Left ventricle myocardium inferior (tissue), 1 donor: ENCODE measurements around the gene SLFN5. TPM values are rescaled to one million over a fixed set of nuclear protein-coding genes. Genes with fewer than 3 reads are reported as not detected.
"Not testable (repeated sequence)": the region's sequence is repeated elsewhere in the genome, so short reads cannot be mapped to it uniquely, and the experiment has no call there.

ENCODE experiments used
- DNase-seq: peaks from one replicate; pipeline ENCODE4 v3.0.0-alpha.2; 2020
- H3K27ac ChIP-seq: fragments of 200-600 bp; replicated peaks from 2 replicates; pipeline ENCODE4 v1.8.0; 2021
- H3K27me3 ChIP-seq: fragments of 200-600 bp; 2 replicates; pipeline ENCODE4 v1.8.0; 2021; ENCODE audit warnings: low read depth
- H3K36me3 ChIP-seq: fragments of 200-600 bp; 2 replicates; pipeline ENCODE4 v1.8.0; 2021
- H3K4me1 ChIP-seq: fragments of 200-600 bp; 2 replicates; pipeline ENCODE4 v1.8.0; 2021
- H3K4me3 ChIP-seq: fragments of 200-600 bp; 2 replicates; pipeline ENCODE4 v1.8.0; 2021; ENCODE audit warnings: mild to moderate bottlenecking, moderate library complexity
- H3K9me3 ChIP-seq: fragments of 200-600 bp; replicated peaks from 2 replicates; pipeline ENCODE4 v1.8.0; 2021
- CTCF ChIP-seq: fragments of 200-600 bp; IDR thresholded peaks from 2 replicates; pipeline ENCODE4 v1.8.0; 2021; ENCODE audit warnings: antibody characterized with exemption, mild to moderate bottlenecking, borderline replicate concordance
- intact Hi-C: fragments of 100-400 bp; cut with micrococcal nuclease; formaldehyde crosslinking; loops from one replicate; pipeline ENCODE4 v1.11.0; 2022
- total RNA-seq: library from RNA; stranded (reverse); fragmentation: NEBNext Ultra II Directional; extraction: Animal tissue kit (Norgen Biotek cat#: 25700); gene quantifications from one replicate; pipeline ENCODE4 v1.2.1, GENCODE V29; 2021
- donor health status: DM: no; HTN: yes; CAD: no; lungs with severe emphysema.

The SLFN5 gene
- total RNA-seq, 1 donor from 2014 or later, result 8.6 TPM

- intact Hi-C loops, result no loop called here
- H3K4me1 ChIP-seq, result peaks cover 8% of the 10 kb centered on the region
- no peak for TF ChIP-seq CTCF
Observed at GRCh38 chr17:35222452-35222851, 20.4 kb upstream of the SLFN5 start.

GRCh38 chr17:35224436-35224835, 18.4 kb upstream of the SLFN5 start:
- Histone ChIP-seq H3K27ac (no peak overlapping the region), H3K9me3 (peaks cover 11% of the 10 kb centered on the region), H3K27me3 (peaks cover 4% of the 10 kb centered on the region), H3K36me3 (no peaks in the 10 kb centered on the region), H3K4me1 (peaks cover 6% of the 10 kb centered on the region), H3K4me3 (no peak overlapping the region)
- intact Hi-C loops, result no loop called here
- no peak for TF ChIP-seq CTCF
- no peak for DNase-seq

More at GRCh38 chr17:35222452-35222851, 20.4 kb upstream of the SLFN5 start:
- H3K4me3 ChIP-seq, result no peak overlapping the region
- DNase-seq, result no peak
- peaks cover 11% of the 10 kb centered on the region for H3K9me3 ChIP-seq
- H3K36me3 ChIP-seq, result no peaks in the 10 kb centered on the region
- no peak overlapping the region for H3K27ac ChIP-seq
- peaks cover 4% of the 10 kb centered on the region for H3K27me3 ChIP-seq

- intact Hi-C loops, result no loop called here
- H3K4me3 ChIP-seq, result no peak overlapping the region
- TF ChIP-seq CTCF, result no peak
Observed at GRCh38 chr17:35227546-35227945, 15.3 kb upstream of the SLFN5 start.

GRCh38 chr17:35229638-35230037, 13.2 kb upstream of the SLFN5 start:
- H3K27ac ChIP-seq, result no peak overlapping the region
- no peak overlapping the region for H3K4me3 ChIP-seq
- no peak for DNase-seq
- no peaks in the 10 kb centered on the region for H3K36me3 ChIP-seq
- H3K4me1 ChIP-seq, result no peaks in the 10 kb centered on the region
- H3K9me3 ChIP-seq, result no peaks in the 10 kb centered on the region
- no peaks in the 10 kb centered on the region for H3K27me3 ChIP-seq
- intact Hi-C loops, result no loop called here
- no peak for TF ChIP-seq CTCF

More at GRCh38 chr17:35227546-35227945, 15.3 kb upstream of the SLFN5 start:
- no peak overlapping the region for H3K27ac ChIP-seq
- no peaks in the 10 kb centered on the region for H3K36me3 ChIP-seq
- no peak for DNase-seq
- H3K27me3 ChIP-seq, result peaks cover 4% of the 10 kb centered on the region
- no peaks in the 10 kb centered on the region for H3K4me1 ChIP-seq
- H3K9me3 ChIP-seq, result peaks cover 4% of the 10 kb centered on the region

- H3K4me1 ChIP-seq, H3K27ac ChIP-seq, H3K4me3 ChIP-seq, DNase-seq, H3K9me3 ChIP-seq, H3K36me3 ChIP-seq, intact Hi-C loops, H3K27me3 ChIP-seq: not testable (repeated sequence)
Observed at GRCh38 chr17:35234315-35234714, 8.6 kb upstream of the SLFN5 start.

- no peak overlapping the region for H3K4me3 ChIP-seq
- H3K9me3 ChIP-seq, result no peaks in the 10 kb centered on the region
- no peaks in the 10 kb centered on the region for H3K27me3 ChIP-seq
- TF ChIP-seq CTCF, result no peak
- H3K4me1 ChIP-seq, result no peaks in the 10 kb centered on the region
- no peak for DNase-seq
- no peaks in the 10 kb centered on the region for H3K36me3 ChIP-seq
- no peak overlapping the region for H3K27ac ChIP-seq
- intact Hi-C loops, result no loop called here
Observed at GRCh38 chr17:35235289-35235688, 7.6 kb upstream of the SLFN5 start.
